HepG2 (cell line): Measurements from ENCODE around the gene PPP1CC. TPM values are rescaled to one million over a fixed set of nuclear protein-coding genes. Genes with fewer than 3 reads are reported as not detected.

Experiments used
- FOXM1 ChIP-seq: sonication (generic); formaldehyde crosslinking; IDR thresholded peaks from 2 replicates; pipeline ENCODE4 v1.5.0; 2020; ENCODE audit warnings: missing genetic modification reagents
- MYC ChIP-seq: sonication (generic); formaldehyde crosslinking; IDR thresholded peaks from 2 replicates; pipeline ENCODE4 v1.9.0; 2021; ENCODE audit warnings: missing genetic modification reagents, borderline replicate concordance
- RFXAP ChIP-seq: sonication (generic); formaldehyde crosslinking; IDR thresholded peaks from 2 replicates; pipeline ENCODE4 v1.4.0; 2020; ENCODE audit warnings: missing genetic modification reagents, borderline replicate concordance
- RXRB ChIP-seq: IDR thresholded peaks from 2 replicates; pipeline ENCODE4 v1.6.1; 2016; ENCODE audit warnings: borderline replicate concordance, missing genetic modification reagents, missing compliant biosample characterization
- ZMYM4 ChIP-seq: sonication (generic); formaldehyde crosslinking; IDR thresholded peaks from 2 replicates; pipeline ENCODE4 v1.8.1; 2023; ENCODE audit warnings: mild to moderate bottlenecking, missing genetic modification reagents
- polyA plus RNA-seq, 8 experiments: library from polyadenylated mRNA; depleted of rRNA in 3 of 8; stranded (reverse) in 7 of 8; unstranded in 1 of 8; fragments of >200 nt; fragmentation: Illumina TruSeq in 4 of 8; extraction: Trizol in 4 of 8; gene quantifications; 2 replicates each; pipeline versions ENCODE4 v1.2.1 to v1.2.3, GENCODE V29; 2011 to 2016; ENCODE audit warnings: low read depth in 4 of 8, missing spikeins in 1 of 8, mixed read lengths in 1 of 8; ENCODE audit not compliant: insufficient read depth in 1 of 8
- total RNA-seq, 5 experiments: library from RNA; depleted of rRNA; stranded (reverse); fragments of >200 nt; fragmentation: Illumina TruSeq; extraction: Trizol; gene quantifications; 2 replicates each; pipeline ENCODE4 v1.2.3, GENCODE V29; 2016; ENCODE audit warnings: low read depth in 1 of 5
- TF ChIP-seq, protein P1 (sequence below): sonication (generic); formaldehyde crosslinking; IDR thresholded peaks from 2 replicates; pipeline ENCODE4 v1.4.0; 2020; ENCODE audit warnings: missing genetic modification reagents, borderline replicate concordance
- TF ChIP-seq, protein P2 (sequence below): sonication (generic); formaldehyde crosslinking; IDR thresholded peaks from 2 replicates; pipeline ENCODE4 v1.8.0; 2022; ENCODE audit warnings: mild to moderate bottlenecking, missing genetic modification reagents, moderate library complexity
- TF ChIP-seq, protein P3 (sequence below): sonication (generic); formaldehyde crosslinking; IDR thresholded peaks from 2 replicates; pipeline ENCODE4 v1.5.1; 2020; ENCODE audit warnings: mild to moderate bottlenecking, missing genetic modification reagents

The PPP1CC gene
- total and polyA plus RNA-seq, 2 of the 13 experiments (the other 11 are each of a cell fraction or from before 2014, with no cell fraction given), result 178 to 187 TPM

DNA sequence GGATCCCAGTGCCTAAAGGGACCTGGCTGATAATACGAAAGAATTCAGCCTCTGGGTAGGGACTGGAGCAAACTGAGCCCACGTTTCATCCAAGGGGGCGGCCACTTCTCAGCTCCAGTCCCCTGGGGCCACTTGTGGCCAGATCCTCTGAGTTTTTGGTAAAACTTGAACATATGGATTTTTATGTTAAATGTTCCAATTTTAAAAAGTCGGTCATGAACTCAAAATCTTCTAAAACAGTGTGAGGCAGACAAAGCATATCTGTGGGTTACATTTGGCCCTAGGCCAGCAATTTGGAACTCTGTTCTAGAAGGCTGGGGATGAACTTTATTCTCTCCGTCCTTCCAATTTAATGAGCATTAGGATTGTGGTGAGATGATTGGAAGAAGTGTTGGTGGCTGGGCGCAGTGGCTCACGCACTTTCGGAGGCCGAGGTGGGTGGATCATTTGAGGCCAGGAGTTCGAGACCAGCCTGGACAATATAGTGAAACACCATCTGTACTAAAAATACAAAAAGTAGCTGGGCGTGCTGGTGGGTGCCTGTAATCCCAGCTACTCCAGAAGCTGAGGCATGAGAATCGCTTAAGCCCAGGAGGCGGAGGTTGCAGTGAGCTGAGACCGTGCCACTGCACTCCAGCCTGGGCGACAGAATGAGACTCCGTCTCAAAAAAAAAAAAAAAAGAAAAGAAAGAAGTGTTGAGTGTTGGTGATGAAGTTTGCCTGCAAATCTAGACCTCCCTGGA, 3.0 kb upstream of the PPP1CC start (continued):
- TF ChIP-seq, protein P1, sequence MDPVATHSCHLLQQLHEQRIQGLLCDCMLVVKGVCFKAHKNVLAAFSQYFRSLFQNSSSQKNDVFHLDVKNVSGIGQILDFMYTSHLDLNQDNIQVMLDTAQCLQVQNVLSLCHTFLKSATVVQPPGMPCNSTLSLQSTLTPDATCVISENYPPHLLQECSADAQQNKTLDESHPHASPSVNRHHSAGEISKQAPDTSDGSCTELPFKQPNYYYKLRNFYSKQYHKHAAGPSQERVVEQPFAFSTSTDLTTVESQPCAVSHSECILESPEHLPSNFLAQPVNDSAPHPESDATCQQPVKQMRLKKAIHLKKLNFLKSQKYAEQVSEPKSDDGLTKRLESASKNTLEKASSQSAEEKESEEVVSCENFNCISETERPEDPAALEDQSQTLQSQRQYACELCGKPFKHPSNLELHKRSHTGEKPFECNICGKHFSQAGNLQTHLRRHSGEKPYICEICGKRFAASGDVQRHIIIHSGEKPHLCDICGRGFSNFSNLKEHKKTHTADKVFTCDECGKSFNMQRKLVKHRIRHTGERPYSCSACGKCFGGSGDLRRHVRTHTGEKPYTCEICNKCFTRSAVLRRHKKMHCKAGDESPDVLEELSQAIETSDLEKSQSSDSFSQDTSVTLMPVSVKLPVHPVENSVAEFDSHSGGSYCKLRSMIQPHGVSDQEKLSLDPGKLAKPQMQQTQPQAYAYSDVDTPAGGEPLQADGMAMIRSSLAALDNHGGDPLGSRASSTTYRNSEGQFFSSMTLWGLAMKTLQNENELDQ (CRISPR knock-in tag), result no peak
- TF ChIP-seq, protein P2, sequence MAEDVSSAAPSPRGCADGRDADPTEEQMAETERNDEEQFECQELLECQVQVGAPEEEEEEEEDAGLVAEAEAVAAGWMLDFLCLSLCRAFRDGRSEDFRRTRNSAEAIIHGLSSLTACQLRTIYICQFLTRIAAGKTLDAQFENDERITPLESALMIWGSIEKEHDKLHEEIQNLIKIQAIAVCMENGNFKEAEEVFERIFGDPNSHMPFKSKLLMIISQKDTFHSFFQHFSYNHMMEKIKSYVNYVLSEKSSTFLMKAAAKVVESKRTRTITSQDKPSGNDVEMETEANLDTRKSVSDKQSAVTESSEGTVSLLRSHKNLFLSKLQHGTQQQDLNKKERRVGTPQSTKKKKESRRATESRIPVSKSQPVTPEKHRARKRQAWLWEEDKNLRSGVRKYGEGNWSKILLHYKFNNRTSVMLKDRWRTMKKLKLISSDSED (CRISPR knock-in tag), result no peak
- no peak for TF ChIP-seq RFXAP (CRISPR knock-in tag)
- no peak for TF ChIP-seq FOXM1 (CRISPR knock-in tag)
- TF ChIP-seq MYC (CRISPR knock-in tag), result no peak
- TF ChIP-seq ZMYM4 (CRISPR knock-in tag), result no peak
- TF ChIP-seq, protein P3, sequence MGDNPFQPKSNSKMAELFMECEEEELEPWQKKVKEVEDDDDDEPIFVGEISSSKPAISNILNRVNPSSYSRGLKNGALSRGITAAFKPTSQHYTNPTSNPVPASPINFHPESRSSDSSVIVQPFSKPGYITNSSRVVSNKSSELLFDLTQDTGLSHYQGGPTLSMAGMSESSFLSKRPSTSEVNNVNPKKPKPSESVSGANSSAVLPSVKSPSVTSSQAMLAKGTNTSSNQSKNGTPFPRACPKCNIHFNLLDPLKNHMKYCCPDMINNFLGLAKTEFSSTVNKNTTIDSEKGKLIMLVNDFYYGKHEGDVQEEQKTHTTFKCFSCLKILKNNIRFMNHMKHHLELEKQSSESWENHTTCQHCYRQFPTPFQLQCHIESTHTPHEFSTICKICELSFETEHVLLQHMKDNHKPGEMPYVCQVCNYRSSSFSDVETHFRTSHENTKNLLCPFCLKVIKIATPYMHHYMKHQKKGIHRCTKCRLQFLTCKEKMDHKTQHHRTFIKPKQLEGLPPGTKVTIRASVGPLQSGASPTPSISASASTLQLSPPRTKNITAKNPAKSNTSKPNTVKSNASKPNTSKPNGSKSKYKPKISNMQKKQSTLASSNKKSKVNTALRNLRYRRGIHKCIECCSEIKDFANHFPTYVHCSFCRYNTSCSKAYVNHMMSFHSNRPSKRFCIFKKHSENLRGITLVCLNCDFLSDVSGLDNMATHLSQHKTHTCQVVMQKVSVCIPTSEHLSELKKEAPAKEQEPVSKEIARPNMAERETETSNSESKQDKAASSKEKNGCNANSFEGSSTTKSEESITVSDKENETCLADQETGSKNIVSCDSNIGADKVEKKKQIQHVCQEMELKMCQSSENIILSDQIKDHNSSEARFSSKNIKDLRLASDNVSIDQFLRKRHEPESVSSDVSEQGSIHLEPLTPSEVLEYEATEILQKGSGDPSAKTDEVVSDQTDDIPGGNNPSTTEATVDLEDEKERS, result no peak
- no peak for TF ChIP-seq RXRB (CRISPR knock-in tag)
- TF ChIP-seq, all 625 proteins: peak for 0
